Caco-2 (cell line): ENCODE data around the gene CDH13. TPM values are rescaled to one million over a fixed set of nuclear protein-coding genes. Genes with fewer than 3 reads are reported as not detected.

Experiments
- BruUV-seq: library from RNA; stranded (reverse); fragments of 400-500 nt; replicated peaks from 2 replicates; lab custom pipeline; 2021; lab: Mats Ljungman, UMichigan
- CTCF ChIA-PET: fragments of 300-600 bp; sonication (Branson Sonifier 250); formaldehyde crosslinking; loops from one replicate; lab custom pipeline; 2022; ENCODE audit warnings: antibody characterized with exemption; lab: Charles Lee
- POLR2A ChIA-PET: fragments of 300-600 bp; sonication (Branson Sonifier 250); formaldehyde crosslinking; loops from one replicate; lab custom pipeline; 2022; ENCODE audit warnings: antibody characterized with exemption; lab: Charles Lee
- DNase-seq, 2 experiments: peaks; one replicate each; pipeline versions ENCODE4 v3.0.0 to v3.0.0-alpha.2; 2020 to 2022
- H3K27me3 ChIP-seq: replicated peaks from 2 replicates; pipeline ENCODE4 v1.6.0; 2011; ENCODE audit warnings: low read length; ENCODE audit not compliant: control insufficient read depth, insufficient read depth
- H3K36me3 ChIP-seq: 2 replicates; pipeline ENCODE4 v1.5.1; 2011; ENCODE audit warnings: low read length; ENCODE audit not compliant: control insufficient read depth, insufficient read depth
- H3K4me1 ChIP-seq: fragments of 250-450 bp; sonication (Bioruptor Pico); 2 replicates; pipeline ENCODE4 v1.5.1; 2020; ENCODE audit warnings: mild to moderate bottlenecking
- H3K4me3 ChIP-seq: 2 replicates; pipeline ENCODE4 v1.5.1; 2011; ENCODE audit warnings: low read depth, mild to moderate bottlenecking, control low read depth, low read length
- H3K9me3 ChIP-seq: fragments of 250-450 bp; sonication (Bioruptor Pico); 2 replicates; pipeline ENCODE4 v1.5.1; 2020; ENCODE audit warnings: mild to moderate bottlenecking, moderate library complexity
- H3K27ac Mint-ChIP-seq: one replicate; pipeline ENCODE4 v1.8.0; 2022; ENCODE audit warnings: mixed read lengths; ENCODE audit not compliant: unreplicated experiment
- H3K27me3 Mint-ChIP-seq: one replicate; pipeline ENCODE4 v1.8.0; 2022; ENCODE audit warnings: mixed read lengths; ENCODE audit not compliant: insufficient read depth, unreplicated experiment
- H3K36me3 Mint-ChIP-seq: one replicate; pipeline ENCODE4 v1.8.0; 2022; ENCODE audit warnings: mild to moderate bottlenecking, mixed read lengths; ENCODE audit not compliant: insufficient read depth, unreplicated experiment
- H3K4me1 Mint-ChIP-seq: one replicate; pipeline ENCODE4 v1.8.0; 2022; ENCODE audit warnings: low read depth, mixed read lengths; ENCODE audit not compliant: unreplicated experiment
- H3K4me3 Mint-ChIP-seq: one replicate; pipeline ENCODE4 v1.8.0; 2022; ENCODE audit warnings: mild to moderate bottlenecking, moderate library complexity, mixed read lengths; ENCODE audit not compliant: unreplicated experiment
- H3K9me3 Mint-ChIP-seq: one replicate; pipeline ENCODE4 v1.8.0; 2022; ENCODE audit warnings: mixed read lengths; ENCODE audit not compliant: unreplicated experiment
- CTCF ChIP-seq, 2 experiments: fragments of 200-600 bp in 1 of 2; IDR thresholded peaks; 1 replicate in 1 of 2; 2 replicates in 1 of 2; pipeline versions ENCODE4 v1.5.1 to v1.8.0; 2011 to 2022; ENCODE audit warnings: antibody characterized with exemption in 1 of 2, control low read depth in 1 of 2, inconsistent platforms in 1 of 2, low read depth in 1 of 2, low read length in 1 of 2, mild to moderate bottlenecking in 1 of 2, moderate library complexity in 1 of 2; ENCODE audit not compliant: insufficient read depth in 1 of 2, severe bottlenecking in 1 of 2, unreplicated experiment in 1 of 2
- intact Hi-C: fragments of 100-400 bp; cut with micrococcal nuclease; formaldehyde crosslinking; loops from one replicate; pipeline ENCODE4 v1.10.0; 2022; ENCODE audit not compliant: unreplicated experiment
- total RNA-seq: library from RNA; stranded (reverse); gene quantifications from 2 replicates; pipeline ENCODE4 v1.2.3, GENCODE V29; 2022

The CDH13 gene
- total RNA-seq, 1 experiment from 2014 or later = 2.2 TPM

DNA sequence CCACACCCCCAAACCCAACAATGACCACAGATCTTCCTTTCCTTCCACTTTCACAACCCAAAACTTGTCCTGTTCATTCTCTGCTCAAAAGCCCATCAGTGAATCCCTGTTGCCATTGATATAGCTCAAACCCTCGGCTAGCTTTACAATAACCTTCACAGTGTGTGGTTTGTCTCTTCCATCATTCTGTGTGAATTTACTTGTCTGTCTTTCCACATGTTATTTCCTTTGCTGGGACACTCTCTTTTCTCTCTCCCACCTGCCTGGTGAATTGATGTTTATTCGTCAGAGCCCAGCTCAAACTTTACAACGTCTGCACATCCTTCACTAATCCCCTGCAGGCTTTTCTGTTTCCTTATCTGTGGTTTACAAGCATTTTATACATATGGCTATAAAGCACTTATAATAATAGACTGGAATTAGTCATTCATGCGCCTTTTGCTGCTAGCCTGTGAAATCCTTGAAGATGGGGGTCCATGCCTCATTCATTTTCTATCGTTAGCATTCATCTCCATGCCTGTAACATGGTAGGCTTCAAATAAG is 114.4 kb downstream of the CDH13 start:
- Histone ChIP-seq H3K4me3 (no peak overlapping the region), H3K27me3 (no peaks in the 10 kb centered on the region; the same call in 1 of the 2 replicates), H3K4me1 (no peaks in the 10 kb centered on the region; the same call in 1 of the 2 replicates), H3K36me3 (no peaks in the 10 kb centered on the region), H3K9me3 (no peaks in the 10 kb centered on the region)
- TF ChIP-seq CTCF (IDR thresholded peaks at IDR 0.05; ENCODE audit: insufficient read depth in 1 of 2, low read depth in 1 of 2, low read length in 1 of 2, severe bottlenecking in 1 of 2, unreplicated experiment in 1 of 2) = no peak
- ChIA-PET CTCF (no interaction called here), POLR2A (no interaction called here)
- no TSS peak for BruUV-seq
- Mint-ChIP-seq H3K27me3 (peaks cover 20% of the 10 kb centered on the region), H3K4me1 (no peaks in the 10 kb centered on the region), H3K4me3 (no peak overlapping the region), H3K36me3 (no peaks in the 10 kb centered on the region), H3K9me3 (no peaks in the 10 kb centered on the region), H3K27ac (no peak overlapping the region)
- DNase-seq = no peak
- intact Hi-C loops = no loop called here

DNA sequence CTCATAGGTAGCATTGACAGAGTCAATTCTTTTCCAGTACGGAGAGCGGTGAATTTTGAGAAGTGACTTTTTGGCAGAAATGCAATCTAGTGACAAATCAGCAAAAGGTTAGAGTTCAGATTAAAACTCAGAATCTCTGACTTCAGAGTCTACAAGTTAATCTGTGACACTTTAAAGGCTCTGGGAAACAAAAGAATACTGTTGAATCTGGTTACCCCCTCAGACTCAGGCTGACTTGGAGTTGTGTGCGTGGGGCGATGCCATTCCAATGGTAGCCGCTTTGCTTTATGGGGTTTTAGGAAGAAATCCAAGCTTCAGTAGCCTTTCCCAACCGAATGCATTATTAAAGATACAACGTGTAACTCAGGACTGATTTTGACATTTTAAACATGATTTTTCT is 118.2 kb downstream of the CDH13 start:
- H3K4me1 Mint-ChIP-seq = no peaks in the 10 kb centered on the region
- intact Hi-C loops = no loop called here
- CTCF ChIA-PET = no interaction called here

DNA sequence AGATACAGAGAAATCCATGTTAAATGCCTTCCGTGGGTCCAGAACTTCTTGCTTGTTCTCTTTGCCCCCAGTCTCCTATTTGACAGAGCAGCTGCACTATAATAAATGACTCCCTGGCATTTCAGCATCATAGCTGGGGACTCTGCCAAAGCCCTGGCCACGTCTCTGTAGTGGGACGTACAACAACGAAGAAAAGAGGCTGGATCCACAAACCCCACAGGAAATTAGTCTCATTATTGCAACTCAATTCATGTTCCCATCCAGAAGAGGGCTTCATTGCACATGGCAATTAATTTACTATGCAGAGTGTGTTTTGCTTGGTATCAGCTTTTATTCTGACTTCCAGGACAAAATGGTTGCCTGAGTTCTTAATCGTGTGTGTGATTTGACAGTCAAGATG is 121.3 kb downstream of the CDH13 start:
- BruUV-seq = no TSS peak
- Mint-ChIP-seq H3K9me3 (no peaks in the 10 kb centered on the region), H3K4me3 (no peak overlapping the region), H3K4me1 (no peaks in the 10 kb centered on the region), H3K27ac (no peak overlapping the region), H3K27me3 (peaks cover 12% of the 10 kb centered on the region), H3K36me3 (no peaks in the 10 kb centered on the region)
- Histone ChIP-seq H3K4me3 (no peak overlapping the region), H3K27me3 (no peaks in the 10 kb centered on the region; the same call in 1 of the 2 replicates), H3K4me1 (no peaks in the 10 kb centered on the region), H3K9me3 (no peaks in the 10 kb centered on the region), H3K36me3 (no peaks in the 10 kb centered on the region)
- CTCF ChIA-PET = no interaction called here
- POLR2A ChIA-PET = interaction anchor here (0.6 kb wide), 1 partner anchor 61 kb away, joined by 3 read pairs; no protein-coding TSS in a partner anchor
- no peak for DNase-seq
- intact Hi-C loops = no loop called here
- TF ChIP-seq CTCF (IDR thresholded peaks at IDR 0.05; ENCODE audit: insufficient read depth in 1 of 2, low read depth in 1 of 2, low read length in 1 of 2, severe bottlenecking in 1 of 2, unreplicated experiment in 1 of 2) = no peak

More for the DNA sequence above, 118.2 kb downstream of the CDH13 start:
- POLR2A ChIA-PET = no interaction called here
- Mint-ChIP-seq H3K9me3 (no peaks in the 10 kb centered on the region), H3K36me3 (no peaks in the 10 kb centered on the region), H3K27ac (no peak overlapping the region), H3K27me3 (peaks cover 15% of the 10 kb centered on the region), H3K4me3 (no peak overlapping the region)
- Histone ChIP-seq H3K4me3 (no peak overlapping the region), H3K9me3 (no peaks in the 10 kb centered on the region), H3K27me3 (no peaks in the 10 kb centered on the region; the same call in none of the 2 replicates), H3K4me1 (no peaks in the 10 kb centered on the region), H3K36me3 (no peaks in the 10 kb centered on the region)
- no TSS peak for BruUV-seq
- no peak for TF ChIP-seq CTCF (IDR thresholded peaks at IDR 0.05; ENCODE audit: insufficient read depth in 1 of 2, low read depth in 1 of 2, low read length in 1 of 2, severe bottlenecking in 1 of 2, unreplicated experiment in 1 of 2)
- no peak for DNase-seq
